PFSK-1 (cell line): Measurements from ENCODE around the gene AGFG2.

Experiments used
- FOXP2 ChIP-seq: optimal IDR thresholded peaks from 2 replicates; pipeline ENCODE3; 2011; ENCODE audit warnings: borderline replicate concordance, control low read depth, inconsistent platforms; ENCODE audit not compliant: insufficient read depth; ENCODE audit errors: extremely low read length, extremely low read depth
- POLR2AphosphoS5 ChIP-seq: IDR thresholded peaks from 2 replicates; pipeline ENCODE4 v1.6.1; 2012; ENCODE audit warnings: low read depth, mild to moderate bottlenecking, control low read depth, low read length, moderate library complexity
- SIN3A ChIP-seq: IDR thresholded peaks from 2 replicates; pipeline ENCODE4 v1.6.1; 2012; ENCODE audit warnings: mild to moderate bottlenecking, low read length, moderate library complexity, borderline replicate concordance; ENCODE audit not compliant: insufficient read depth
- TAF1 ChIP-seq: IDR thresholded peaks from 2 replicates; pipeline ENCODE4 v1.6.1; 2012; ENCODE audit warnings: low read length, control low read depth, borderline replicate concordance; ENCODE audit not compliant: insufficient read depth
- TF ChIP-seq, protein P1 (sequence below), 2 experiments: IDR thresholded peaks; 2 replicates each; pipeline versions ENCODE4 v1.6.1 to v1.8.0; 2011 to 2012; ENCODE audit warnings: low read depth in 2 of 2, low read length in 2 of 2, control low read depth in 1 of 2, inconsistent platforms in 1 of 2, mild to moderate bottlenecking in 1 of 2, moderate library complexity in 1 of 2; ENCODE audit not compliant: insufficient read depth in 1 of 2

The AGFG2 gene

DNA sequence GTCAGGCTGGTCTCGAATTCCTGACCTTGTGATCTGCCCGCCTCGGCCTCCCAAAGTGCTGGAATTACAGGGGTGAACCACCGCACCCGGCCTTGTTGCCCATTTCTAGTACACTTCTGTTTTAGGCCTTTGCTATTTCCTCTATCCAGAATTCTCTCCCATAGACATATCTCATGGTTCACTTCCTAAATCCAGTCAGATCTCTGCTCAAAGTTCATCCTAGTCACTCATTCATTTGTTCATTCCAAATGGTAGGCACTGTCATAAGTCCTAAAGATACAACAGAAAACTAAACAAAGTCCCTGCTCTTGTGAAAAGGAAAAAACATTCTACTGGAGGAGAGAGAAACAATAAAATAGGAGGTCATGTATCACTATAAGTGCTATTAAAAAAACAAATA lies 71.0 kb downstream of the AGFG2 start:
- TF ChIP-seq SIN3A (no peak), FOXP2 (no peak), TAF1 (no peak), POLR2AphosphoS5 (no peak)
- TF ChIP-seq, protein P1, sequence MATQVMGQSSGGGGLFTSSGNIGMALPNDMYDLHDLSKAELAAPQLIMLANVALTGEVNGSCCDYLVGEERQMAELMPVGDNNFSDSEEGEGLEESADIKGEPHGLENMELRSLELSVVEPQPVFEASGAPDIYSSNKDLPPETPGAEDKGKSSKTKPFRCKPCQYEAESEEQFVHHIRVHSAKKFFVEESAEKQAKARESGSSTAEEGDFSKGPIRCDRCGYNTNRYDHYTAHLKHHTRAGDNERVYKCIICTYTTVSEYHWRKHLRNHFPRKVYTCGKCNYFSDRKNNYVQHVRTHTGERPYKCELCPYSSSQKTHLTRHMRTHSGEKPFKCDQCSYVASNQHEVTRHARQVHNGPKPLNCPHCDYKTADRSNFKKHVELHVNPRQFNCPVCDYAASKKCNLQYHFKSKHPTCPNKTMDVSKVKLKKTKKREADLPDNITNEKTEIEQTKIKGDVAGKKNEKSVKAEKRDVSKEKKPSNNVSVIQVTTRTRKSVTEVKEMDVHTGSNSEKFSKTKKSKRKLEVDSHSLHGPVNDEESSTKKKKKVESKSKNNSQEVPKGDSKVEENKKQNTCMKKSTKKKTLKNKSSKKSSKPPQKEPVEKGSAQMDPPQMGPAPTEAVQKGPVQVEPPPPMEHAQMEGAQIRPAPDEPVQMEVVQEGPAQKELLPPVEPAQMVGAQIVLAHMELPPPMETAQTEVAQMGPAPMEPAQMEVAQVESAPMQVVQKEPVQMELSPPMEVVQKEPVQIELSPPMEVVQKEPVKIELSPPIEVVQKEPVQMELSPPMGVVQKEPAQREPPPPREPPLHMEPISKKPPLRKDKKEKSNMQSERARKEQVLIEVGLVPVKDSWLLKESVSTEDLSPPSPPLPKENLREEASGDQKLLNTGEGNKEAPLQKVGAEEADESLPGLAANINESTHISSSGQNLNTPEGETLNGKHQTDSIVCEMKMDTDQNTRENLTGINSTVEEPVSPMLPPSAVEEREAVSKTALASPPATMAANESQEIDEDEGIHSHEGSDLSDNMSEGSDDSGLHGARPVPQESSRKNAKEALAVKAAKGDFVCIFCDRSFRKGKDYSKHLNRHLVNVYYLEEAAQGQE (IDR thresholded peaks at IDR 0.05; ENCODE audit: insufficient read depth in 1 of 2, low read depth in 2 of 2, low read length in 2 of 2): no peak

DNA sequence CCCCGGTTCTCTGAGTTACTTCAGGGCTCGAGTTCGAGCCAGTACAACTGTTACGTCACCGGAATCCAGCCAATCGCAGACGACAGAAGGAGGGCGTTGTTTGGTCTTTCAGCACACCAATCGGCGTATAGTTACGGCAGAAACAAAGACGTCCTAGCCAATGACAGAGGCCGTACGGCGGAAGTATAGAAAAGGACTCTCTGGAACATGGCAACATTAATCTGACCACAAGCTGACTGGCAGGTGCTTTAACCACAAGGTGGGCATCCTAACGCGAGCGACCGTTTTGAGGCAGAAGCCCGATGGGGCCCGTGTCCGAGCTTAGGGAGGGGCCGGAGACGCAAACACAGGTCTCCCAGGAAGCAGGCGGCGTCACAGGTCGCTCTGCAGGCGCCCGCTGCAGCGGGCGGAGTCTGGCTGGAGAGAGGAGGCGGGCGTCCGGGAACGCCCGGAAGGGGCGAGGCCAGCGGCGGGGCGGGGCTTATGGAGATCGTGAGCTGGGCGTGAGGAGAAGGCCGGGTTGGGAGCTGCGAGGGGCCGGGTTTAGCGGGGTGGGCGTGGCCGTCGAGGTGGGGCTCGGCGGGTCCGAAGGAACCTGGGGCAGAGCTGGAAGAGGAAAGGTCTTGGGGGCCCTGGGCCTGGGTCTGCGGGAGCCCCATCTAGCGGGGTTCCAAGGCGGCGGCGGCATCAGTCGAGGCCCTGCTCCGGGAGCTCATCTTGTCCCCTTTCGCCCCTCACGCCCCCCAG lies 73.2 kb downstream of the AGFG2 start, which contains the start of gene MOSPD3:
Gene MOSPD3 (plus strand): TSS at position 558 of the 747 bp plus-strand sequence. CDS start 252 bp downstream, outside the sequence.
- TF ChIP-seq, protein P1 (IDR thresholded peaks at IDR 0.05; ENCODE audit: insufficient read depth in 1 of 2, low read depth in 2 of 2, low read length in 2 of 2): no peak
- TF ChIP-seq SIN3A (peak; percentile 15; the same call in 1 of the 2 replicates), POLR2AphosphoS5 (peak; percentile 72)

DNA sequence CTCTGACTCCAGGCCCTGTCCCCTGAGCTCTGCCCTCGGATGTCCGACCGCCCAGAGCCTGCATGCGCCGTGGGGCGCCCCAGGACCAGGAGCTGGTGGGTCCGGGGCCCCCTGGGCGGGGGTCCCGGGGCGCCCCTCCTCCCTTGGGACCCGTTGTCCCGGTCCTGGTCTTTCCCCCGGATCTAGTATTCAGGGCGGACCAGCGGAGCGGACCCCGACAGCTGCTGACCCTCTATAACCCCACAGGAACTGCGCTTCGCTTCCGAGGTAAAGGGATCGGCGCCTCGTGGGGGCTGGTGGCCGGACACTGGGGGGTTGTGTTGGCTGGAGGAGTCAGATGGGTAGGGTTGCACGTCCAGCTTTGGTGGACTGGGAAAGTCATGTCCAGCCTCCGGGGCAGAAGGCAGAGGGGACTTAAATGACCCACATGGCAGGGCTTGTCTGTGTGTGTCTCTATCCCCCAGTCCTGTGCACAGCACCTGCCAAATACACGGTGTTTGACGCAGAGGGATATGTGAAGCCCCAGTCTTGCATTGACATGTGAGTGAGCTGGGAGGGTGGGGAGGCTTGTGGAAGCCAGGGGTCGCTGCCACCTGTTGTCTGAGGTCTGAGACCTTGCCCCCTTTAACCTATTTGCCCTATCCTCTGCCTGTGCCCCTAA lies 73.9 kb downstream of the AGFG2 start:
- TF ChIP-seq, protein P1 (IDR thresholded peaks at IDR 0.05; ENCODE audit: insufficient read depth in 1 of 2, low read depth in 2 of 2, low read length in 2 of 2): no peak
- TF ChIP-seq POLR2AphosphoS5 (no peak), SIN3A (no peak), FOXP2 (no peak), TAF1 (no peak)

DNA sequence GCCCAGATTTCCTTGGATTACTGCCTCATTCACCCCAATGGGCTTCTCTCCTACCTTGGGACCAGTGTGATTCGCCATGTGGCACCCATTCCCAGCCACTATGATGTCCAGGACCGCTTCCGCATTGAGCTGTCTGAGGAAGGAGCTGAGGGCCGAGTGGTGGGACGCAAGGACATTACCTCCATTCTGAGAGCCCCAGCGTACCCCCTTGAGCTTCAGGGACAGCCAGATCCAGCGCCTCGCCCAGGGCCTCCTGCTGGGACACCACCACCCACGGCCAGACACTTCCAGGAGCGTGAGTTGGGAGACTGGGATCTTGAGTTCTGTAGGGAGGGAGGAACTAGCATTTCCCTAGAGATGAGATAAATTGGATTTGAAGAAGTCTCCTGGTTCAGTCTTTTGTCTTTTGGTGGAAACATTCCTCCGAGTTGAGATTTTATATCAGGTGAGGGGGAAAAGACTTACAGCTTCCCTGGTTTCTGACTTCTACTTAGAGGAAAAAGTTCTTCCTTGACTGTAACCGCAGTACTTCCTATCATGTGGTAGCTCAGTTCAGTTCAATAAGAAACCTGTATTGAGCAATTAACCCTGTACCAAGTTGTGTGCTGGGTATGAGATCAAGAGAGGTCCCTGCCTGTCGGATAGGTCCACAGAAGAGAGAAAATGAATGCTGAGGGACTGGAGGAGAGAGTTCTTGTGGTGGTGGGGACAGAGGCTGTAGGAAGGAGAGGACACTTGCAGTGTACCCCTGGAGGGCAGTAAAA lies 74.6 kb downstream of the AGFG2 start:
- TF ChIP-seq, protein P1 (IDR thresholded peaks at IDR 0.05; ENCODE audit: insufficient read depth in 1 of 2, low read depth in 2 of 2, low read length in 2 of 2): no peak
- no peak for TF ChIP-seq FOXP2
- TF ChIP-seq POLR2AphosphoS5: no peak
- TF ChIP-seq SIN3A: no peak
- no peak for TF ChIP-seq TAF1
